Effector CD8-positive, alpha-beta T cell (primary cell): Measurements from ENCODE around the gene XDH.

Experiments
- DNase-seq: peaks from one replicate; lab custom pipeline; 2025; lab: John Stamatoyannopoulos, UW

Gene XDH

GRCh38 chr2:31402388-31402787 is 12.2 kb downstream of the XDH start:
- no peak for DNase-seq

- no peak for DNase-seq
These were observed 13.0 kb downstream of the XDH start for GRCh38 chr2:31401580-31401979.

GRCh38 chr2:31398881-31399280 is 15.7 kb downstream of the XDH start:
- DNase-seq = no peak

- DNase-seq = no peak
These were observed 17.4 kb downstream of the XDH start for GRCh38 chr2:31397094-31397493.

DNA sequence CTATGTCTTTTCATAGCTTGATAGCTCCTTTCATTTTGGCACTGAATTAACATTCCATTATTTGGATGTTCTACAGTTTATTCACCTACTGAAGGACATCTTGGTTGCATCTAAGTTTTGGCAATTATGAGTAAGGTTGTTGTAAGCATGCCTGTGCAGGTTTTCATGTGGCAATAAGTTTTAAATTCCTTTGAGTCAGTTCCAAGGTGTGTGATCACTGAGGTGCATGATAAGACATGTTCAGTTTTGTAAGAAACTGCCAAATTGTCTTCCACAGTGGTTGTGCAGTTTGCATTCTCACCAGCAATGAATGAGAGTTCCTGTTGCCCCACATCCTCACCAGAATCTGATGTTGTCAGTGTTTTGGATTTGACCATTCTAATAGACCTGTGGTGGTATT is 24.2 kb downstream of the XDH start:
- no peak for DNase-seq

GRCh38 chr2:31388736-31389135 is 25.8 kb downstream of the XDH start:
- DNase-seq = no peak

DNA sequence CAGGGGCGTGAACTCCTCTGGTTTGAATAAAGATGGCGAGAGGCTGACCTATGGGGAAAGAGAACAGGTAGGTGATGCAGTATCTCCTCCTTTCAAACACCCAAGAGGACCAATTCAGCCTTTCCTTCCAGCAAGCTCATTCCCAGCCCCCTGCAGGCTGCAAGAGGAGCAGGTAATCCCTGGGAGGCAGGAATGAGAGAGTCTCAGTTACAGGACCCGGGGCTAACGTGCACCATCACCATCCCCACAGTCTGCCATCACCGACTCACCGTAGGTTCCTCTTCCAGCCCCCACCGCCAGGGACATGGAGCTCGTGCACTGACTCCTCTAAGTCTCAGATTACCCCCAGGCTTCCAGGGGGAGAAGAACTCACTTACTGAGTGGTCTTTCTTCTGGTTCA is 26.7 kb downstream of the XDH start:
- no peak for DNase-seq

- DNase-seq = no peak
These were observed 27.9 kb downstream of the XDH start for GRCh38 chr2:31386648-31387047.

DNA sequence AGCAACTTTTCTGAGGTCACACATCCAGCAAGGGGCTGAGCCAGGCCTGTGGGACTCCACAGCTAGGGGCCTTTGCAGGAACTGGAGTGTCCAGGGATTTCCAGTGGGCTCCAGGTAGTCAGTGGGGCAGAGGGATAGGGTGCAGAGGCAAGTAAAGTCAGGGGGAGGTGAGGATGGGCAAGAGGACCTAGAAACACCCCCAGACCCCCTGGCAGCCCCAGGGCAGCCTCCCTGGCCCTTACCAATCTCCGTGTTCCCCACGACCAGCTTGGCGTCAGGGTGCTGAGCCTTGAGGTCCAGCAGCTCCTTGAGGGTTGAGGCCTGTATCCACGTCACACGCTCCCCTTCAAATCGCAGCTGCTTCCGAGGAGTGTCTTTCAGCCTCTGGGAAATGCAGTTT is 28.4 kb downstream of the XDH start:
- no peak for DNase-seq

DNA sequence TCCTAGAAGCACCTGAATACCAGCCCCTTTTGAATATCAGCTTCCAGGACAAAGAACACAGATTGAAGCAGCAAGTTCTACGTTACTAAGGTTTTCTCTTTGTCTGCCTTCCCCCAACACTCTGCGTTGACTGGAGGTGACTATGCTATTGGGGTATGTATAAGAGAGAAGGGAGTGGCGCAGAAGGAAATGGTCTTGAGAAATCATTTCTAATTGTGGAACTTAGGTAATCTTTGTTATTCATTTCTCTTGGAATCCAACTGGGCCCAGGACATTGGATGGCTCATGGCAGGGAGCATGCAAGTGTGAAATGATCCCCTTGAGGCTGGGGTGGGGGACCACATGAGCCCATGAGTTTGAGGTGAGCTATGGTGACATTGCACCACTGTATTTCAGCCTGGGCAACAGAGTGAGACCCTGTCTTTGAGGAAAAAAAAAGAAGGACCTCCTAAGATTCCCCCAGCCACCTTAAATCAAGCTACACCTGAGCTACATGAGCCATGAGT is 29.7 kb downstream of the XDH start:
- no peak for DNase-seq

- DNase-seq = no peak
These were observed 30.2 kb downstream of the XDH start for GRCh38 chr2:31384351-31384750.

GRCh38 chr2:31383471-31384153 is 30.9 kb downstream of the XDH start:
- DNase-seq = no peak

DNA sequence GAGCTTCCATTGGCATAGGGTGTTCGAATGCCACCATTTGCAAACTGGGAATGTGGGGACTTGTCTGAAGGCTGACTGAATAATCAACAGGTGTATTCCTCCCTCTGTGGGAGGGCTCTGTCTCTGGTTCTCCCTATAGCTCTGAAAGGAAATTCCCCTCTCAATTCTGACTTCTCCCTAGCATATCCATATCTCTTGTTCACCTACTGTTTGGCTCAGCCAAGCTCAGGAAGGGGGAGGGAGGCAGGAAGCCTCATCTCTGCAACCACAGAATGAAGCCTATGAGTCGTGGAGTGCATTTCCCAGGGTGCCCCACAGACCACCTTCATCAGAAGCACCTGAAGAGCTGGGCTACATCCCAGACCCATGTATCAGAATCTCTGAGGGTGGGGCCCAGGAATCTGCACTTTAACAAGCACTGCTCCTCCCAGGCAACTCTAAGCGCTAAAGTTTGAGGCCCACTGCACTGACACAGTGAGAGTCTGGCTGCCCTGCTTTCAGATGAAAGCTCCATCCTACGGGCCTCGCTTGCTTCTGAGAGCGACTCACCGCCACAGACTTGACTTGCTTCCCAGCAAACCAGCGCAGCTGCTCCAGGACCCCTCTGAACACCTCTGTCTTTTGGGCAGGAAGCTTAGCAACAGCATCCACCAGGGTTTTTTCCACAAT is 32.0 kb downstream of the XDH start:
- DNase-seq = no peak

DNA sequence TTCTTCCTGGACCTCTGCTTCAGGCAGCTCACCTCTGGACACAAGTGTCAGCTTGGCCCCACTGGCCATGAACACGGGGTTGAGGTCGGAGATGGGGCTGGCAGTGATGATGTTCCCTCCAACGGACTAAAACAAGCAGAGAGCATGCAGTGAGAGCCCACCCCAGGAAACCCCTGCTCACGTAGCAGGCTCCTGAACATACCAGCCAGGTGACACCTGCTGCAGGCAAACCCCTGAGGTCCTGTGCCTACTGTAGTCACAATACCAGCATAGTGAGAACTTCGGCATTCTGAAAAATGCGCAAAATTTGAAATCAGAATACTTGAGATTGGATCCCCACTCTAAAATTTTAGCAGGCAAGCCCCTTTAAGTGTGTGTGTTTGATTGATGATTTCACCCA is 32.9 kb downstream of the XDH start:
- DNase-seq = no peak

- DNase-seq = no peak
These were observed 34.3 kb downstream of the XDH start for GRCh38 chr2:31380243-31380642.

DNA sequence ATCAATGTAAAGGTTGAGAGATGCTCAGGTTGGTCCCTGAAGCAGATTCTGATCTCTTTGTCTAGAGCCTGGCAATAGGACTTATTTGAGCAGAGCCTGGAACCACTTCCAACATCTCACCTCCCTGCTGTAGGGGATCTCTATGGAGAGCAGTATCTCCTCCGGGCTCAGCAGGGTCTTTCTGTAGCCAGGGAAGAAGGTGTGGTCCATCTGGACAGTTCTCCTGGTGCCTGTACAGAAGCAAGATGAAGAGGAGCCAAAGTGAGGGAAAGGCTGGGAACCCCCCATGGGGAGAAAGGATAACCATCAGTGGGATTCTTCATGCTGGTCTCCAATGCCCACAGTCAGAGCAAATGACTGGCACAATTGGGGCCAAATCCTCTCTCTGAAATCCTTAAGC is 34.8 kb downstream of the XDH start:
- DNase-seq = no peak

- DNase-seq = no peak
These were observed 35.6 kb downstream of the XDH start for GRCh38 chr2:31378791-31379501.

GRCh38 chr2:31378389-31378788 is 36.2 kb downstream of the XDH start:
- DNase-seq = no peak

- no peak for DNase-seq
These were observed 41.4 kb downstream of the XDH start for GRCh38 chr2:31373127-31373526.

GRCh38 chr2:31372097-31372496 is 42.4 kb downstream of the XDH start:
- DNase-seq = no peak

DNA sequence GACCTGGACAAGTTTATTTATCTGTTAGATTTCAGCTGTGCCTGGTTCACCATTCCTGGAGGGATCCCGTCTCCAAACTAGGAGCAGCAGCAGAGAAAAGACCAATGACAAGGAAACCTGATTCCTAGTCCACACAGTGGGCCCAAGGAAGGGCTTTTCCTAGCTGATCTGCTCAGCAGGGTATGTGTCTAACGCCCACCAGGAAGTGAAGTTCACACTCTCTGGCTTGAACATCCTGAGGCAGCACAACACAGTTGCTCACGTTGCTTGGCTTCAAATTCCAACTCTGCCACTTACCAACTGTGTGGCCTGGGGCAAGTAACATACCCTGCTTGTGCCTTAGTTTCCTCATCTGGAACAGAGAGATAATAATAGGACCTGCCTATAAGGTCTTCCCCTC is 42.9 kb downstream of the XDH start:
- no peak for DNase-seq

GRCh38 chr2:31366733-31367132 is 47.8 kb downstream of the XDH start:
- DNase-seq = no peak
